K562 (cell line): ENCODE data around the gene IFT81. TPM values are rescaled to one million over a fixed set of nuclear protein-coding genes. Genes with fewer than 3 reads are reported as not detected.

Experiments used
- BHLHE40 ChIP-seq: IDR thresholded peaks from 2 replicates; pipeline ENCODE4 v1.6.1; 2011; ENCODE audit warnings: low read length, improper control_type of control experiment
- CBX3 ChIP-seq, 2 experiments: IDR thresholded peaks; 1 replicate in 1 of 2; 2 replicates in 1 of 2; pipeline ENCODE4 v1.6.1; 2012; ENCODE audit warnings: inconsistent platforms in 2 of 2, low read length in 2 of 2, borderline replicate concordance in 1 of 2, control low read depth in 1 of 2
- CREB5 ChIP-seq: fragments of 250-450 bp; sonication (Bioruptor Pico); IDR thresholded peaks from 2 replicates; pipeline ENCODE4 v1.5.0; 2020; ENCODE audit warnings: mild to moderate bottlenecking
- FIP1L1 ChIP-seq: fragments of 200-400 bp; formaldehyde crosslinking; IDR thresholded peaks from 2 replicates; pipeline ENCODE4 v1.6.1; 2018; ENCODE audit warnings: mild to moderate bottlenecking, low read depth, low read length; ENCODE audit not compliant: poor library complexity, severe bottlenecking
- KAT2B ChIP-seq: IDR thresholded peaks from one replicate; pipeline ENCODE4 v1.6.1; 2012; ENCODE audit warnings: low read depth, mild to moderate bottlenecking, control low read depth, inconsistent platforms, low read length, moderate library complexity
- TAF15 ChIP-seq: fragments of 200-400 bp; formaldehyde crosslinking; IDR thresholded peaks from 2 replicates; pipeline ENCODE4 v1.6.1; 2017; ENCODE audit warnings: mild to moderate bottlenecking, low read depth, low read length, moderate library complexity
- ZBTB2 ChIP-seq: fragments of 450-650 bp; IDR thresholded peaks from 2 replicates; pipeline ENCODE4 v1.6.1; 2016; ENCODE audit warnings: antibody characterized with exemption
- ZBTB33 ChIP-seq: sonication (generic); formaldehyde crosslinking; IDR thresholded peaks from 2 replicates; pipeline ENCODE4 v1.8.1; 2023; ENCODE audit warnings: mild to moderate bottlenecking, missing genetic modification reagents
- ZBTB40 ChIP-seq, 2 experiments: fragments of 450-650 bp in 1 of 2; sonication (generic) in 1 of 2; formaldehyde crosslinking in 1 of 2; IDR thresholded peaks; 2 replicates each; pipeline versions ENCODE4 v1.7.1 to v1.9.0; 2016 to 2022; ENCODE audit warnings: inconsistent platforms in 1 of 2, mild to moderate bottlenecking in 1 of 2, missing genetic modification reagents in 1 of 2
- ZNF24 ChIP-seq: fragments of 450-650 bp; IDR thresholded peaks from 2 replicates; pipeline ENCODE4 v1.6.1; 2016
- polyA plus RNA-seq, 8 experiments: library from polyadenylated mRNA; depleted of rRNA in 4 of 8; stranded (reverse) in 5 of 8; unstranded in 3 of 8; fragments of >200 nt; fragmentation: Nextera tagmentation in 2 of 8; fragmentation: Illumina TruSeq in 1 of 8; extraction: Ambion mirVana in 2 of 8; extraction: Trizol in 1 of 8; gene quantifications; 2 replicates each; pipeline versions ENCODE4 v1.2.1 to v1.2.3, GENCODE V29; 2011 to 2014; ENCODE audit warnings: inconsistent platforms in 1 of 8, missing spikeins in 1 of 8
- total RNA-seq, 7 experiments: library from RNA; depleted of rRNA in 6 of 7; stranded (reverse); fragments of >200 nt in 6 of 7; fragmentation: Illumina TruSeq in 2 of 7; extraction: Trizol in 2 of 7; gene quantifications; 2 replicates each; pipeline versions ENCODE4 v1.2.1 to v1.2.3, GENCODE V29; 2011 to 2021; ENCODE audit warnings: low replicate concordance in 1 of 7

The IFT81 gene
- total and polyA plus RNA-seq, 9 of the 15 experiments (the other 6 are each of a cell fraction or from before 2014, with no cell fraction given): 2.8 to 11.9 (median 7.9) TPM

- TF ChIP-seq FIP1L1 (no peak), ZBTB33 (no peak), TAF15 (no peak), CBX3 (IDR thresholded peaks at IDR 0.05; ENCODE audit: borderline replicate concordance in 1 of 2, low read length in 2 of 2) (peak in 1 of 2 experiments; percentile 91; a peak in 2 of 3 replicates), ZNF24 (0 out of 2 replicates have a peak, but pooled peaks have one; percentile 42), CREB5 (no peak), KAT2B (no peak), ZBTB40 (IDR thresholded peaks at IDR 0.05) (no peak), ZBTB40 (CRISPR knock-in tag; IDR thresholded peaks at IDR 0.05) (no peak), ZBTB2 (no peak), BHLHE40 (peak; percentile 62)
Measured at GRCh38 chr12:110079477-110080400, 44.4 kb upstream of the IFT81 start (continued).
